CD4-positive, alpha-beta T cell treated with Interleukin-12 subunit alpha and Interleukin-12 subunit beta, for 1 hour (primary cell): Measurements from ENCODE around the gene DDX46.
"Not testable (repeated sequence)": the region's sequence is repeated elsewhere in the genome, so short reads cannot be mapped to it uniquely, and the experiment has no call there.

ENCODE experiments used
- DNase-seq: peaks from one replicate; pipeline ENCODE4 v3.0.0-alpha.2; 2020

The DDX46 gene

DNA sequence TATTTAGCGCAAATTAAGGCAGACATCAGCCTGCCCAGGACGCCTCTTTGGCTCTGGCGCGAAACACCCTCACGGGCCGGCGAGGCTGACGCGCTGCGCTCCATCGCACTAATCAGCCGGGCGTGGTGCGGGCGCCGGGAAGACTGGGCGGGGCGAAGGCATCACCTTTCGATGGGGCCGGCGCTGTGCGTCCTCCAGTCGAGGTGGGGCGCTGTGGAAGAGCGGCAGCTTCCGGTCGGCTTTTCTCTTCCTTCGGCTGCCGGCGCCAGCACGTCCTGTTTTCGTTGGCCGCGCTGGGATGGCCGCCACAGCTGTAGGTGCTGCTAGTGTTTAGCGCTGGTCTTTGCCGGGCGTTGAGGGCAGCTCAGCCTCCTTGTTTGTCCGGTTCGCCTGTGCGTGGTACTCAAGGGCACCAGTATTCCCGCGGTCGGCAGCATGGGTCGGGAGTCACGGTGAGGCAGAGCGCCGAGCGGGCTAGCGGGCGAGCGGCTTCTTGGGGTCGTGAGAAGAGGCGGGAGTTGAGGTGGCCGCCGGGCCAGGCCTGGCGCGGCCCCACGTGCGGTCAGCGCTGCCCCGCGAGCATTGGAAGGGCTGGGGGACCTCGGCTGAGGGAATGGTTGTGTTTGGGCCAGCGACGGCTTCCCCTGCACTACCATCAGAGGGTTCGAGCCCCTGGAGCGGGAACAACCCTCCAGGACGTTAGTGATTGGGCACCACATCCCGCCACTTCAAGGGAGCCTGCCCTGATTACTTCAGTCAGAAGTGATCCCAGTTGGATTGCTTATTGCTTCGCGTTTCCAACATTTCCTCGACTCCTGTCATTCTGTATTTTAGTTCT, at the start of gene DDX46:
Gene DDX46, plus strand, starts transcription at position 276 of the 838 bp plus-strand sequence. Its CDS starts 160 bp downstream, at position 436.
- DNase-seq = peak; percentile 95

DNA sequence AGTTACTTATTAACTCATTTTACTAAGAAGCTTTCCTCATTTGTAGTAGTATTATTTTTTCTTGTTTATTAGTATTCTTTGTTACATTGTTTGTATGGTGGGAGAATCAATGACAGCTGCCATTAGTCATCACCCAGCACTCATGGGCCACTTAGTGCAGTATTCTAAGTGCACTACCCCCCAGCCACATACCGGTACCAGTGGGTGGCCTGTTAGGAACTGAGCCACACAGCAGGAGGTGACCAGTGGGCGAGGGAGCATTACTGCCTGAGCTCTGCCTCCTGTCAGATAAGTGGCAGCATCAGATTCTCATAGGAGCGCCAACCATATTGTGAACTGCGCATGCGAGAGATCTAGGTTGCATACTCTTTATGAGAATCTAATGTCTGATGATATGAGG, 44.5 kb upstream of the DDX46 start:
- no peak for DNase-seq

DNA sequence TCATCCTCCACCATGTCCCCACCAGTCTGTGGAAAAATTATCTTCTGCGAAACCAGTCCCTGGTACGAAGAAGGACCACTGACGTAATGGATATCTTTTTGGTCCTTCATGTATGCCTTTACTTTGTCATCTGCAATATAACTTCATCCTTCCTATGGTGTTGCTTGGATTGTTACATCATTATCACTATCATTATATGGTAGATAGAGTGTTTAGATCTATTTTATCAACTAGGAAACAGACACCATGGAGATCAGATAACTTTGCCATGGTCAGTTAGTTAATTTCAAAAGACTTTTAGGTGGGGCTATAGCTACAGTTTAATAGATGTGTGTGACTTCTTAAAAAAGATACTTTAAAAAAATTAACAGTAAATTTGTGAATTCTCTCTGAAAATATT, 44.0 kb upstream of the DDX46 start:
- no peak for DNase-seq

DNA sequence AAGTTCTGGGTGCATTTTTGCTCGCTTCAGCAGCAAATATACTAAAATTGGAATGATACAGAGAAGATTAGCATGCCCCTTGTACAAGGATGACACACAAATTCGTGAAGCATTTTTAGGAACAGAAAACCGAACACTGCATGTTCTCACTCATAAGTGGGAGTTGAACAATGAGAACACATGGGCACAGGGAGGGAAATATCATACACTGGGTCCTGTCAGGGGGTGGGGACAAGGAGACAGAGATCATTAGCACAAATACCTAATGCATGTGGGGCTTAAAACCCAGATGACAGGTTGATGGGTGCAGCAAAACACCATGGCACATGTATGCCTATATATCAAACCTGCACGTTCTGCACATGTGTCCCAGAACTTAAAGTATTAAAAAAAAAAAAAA, 43.1 kb upstream of the DDX46 start:
- DNase-seq = not testable (repeated sequence)

DNA sequence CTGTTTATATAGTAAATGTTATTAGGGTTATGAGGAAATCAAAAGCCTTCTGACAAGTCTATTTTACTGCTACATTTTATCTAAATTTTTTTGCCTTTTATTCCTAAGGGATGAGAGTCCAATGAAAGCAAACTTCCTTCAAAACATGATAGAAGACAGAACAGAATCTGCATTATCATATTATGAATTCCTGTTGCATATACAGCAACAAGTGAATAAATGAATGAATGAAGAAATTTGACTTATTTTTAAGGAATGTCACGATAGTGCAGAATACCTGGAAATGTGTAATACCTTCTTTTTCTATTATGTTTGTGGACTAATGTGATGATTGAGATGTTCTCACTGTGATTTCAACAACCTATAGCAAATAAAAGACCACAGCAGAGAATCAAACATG, 33.7 kb upstream of the DDX46 start:
- DNase-seq = no peak

- DNase-seq = no peak
These were observed 25.8 kb upstream of the DDX46 start for GRCh38 chr5:134732819-134733218.

DNA sequence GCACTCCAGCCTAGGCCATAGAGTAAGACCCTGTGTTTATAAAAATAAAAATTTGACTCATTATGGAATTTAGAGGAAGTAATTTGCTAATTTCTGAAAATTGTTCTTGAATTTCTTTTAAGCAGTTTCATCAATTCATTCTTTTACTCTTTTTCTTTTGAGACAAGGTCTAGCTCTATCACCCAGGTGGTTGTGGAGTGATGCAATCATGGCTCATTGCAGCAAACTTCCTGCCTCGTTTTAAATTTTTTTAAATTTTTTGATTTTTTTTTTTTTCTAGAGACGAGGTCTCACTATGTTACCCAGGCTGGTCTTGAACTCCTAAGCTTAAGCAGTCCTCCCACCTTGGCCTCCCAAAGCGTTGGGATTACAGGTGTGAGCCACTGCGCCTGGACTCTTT, 23.3 kb upstream of the DDX46 start:
- DNase-seq = no peak

- DNase-seq = no peak
These were observed 22.3 kb upstream of the DDX46 start for GRCh38 chr5:134736173-134736812.

DNA sequence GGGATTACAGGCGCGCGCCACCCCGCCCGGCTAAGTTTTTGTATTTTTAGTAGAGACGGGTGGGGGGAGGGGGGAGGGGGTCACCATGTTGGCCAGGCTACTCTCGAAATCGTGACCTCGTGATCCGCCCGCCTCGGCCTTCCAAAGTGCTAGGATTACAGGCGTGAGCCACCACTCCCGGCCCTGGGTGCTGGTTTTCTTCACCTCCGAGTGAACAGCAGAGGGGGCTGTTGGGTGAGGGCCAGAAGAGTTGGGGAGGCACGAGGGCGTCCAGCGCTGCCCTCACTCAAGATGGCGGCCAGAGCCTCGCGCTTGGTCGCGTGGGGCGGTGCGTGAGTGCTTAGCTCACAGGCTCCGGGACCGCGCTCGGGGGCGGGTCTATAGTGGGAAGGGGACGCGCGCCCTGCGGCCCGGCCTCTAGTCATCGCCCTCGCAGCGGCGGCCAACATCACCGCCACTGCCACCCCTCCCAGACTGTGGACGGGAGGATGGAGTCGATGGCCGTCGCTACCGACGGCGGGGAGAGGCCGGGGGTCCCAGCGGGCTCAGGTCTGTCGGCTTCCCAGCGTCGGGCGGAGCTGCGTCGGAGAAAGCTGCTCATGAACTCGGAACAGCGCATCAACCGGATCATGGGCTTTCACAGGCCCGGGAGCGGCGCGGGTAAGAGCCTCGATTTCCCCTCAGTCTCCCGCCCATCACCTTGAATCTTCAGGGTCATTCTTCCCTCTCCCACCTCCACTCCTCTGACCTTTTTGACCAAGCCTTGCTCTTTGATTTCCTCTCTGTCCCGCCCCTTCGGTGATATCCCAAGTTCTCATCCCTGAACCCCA, 20.2 kb upstream of the DDX46 start, which contains the start of gene CAMLG:
Gene CAMLG, plus strand, starts transcription at position 416 of the 830 bp plus-strand sequence. Its CDS starts 73 bp downstream, at position 489.
- DNase-seq = peak; percentile 98

DNA sequence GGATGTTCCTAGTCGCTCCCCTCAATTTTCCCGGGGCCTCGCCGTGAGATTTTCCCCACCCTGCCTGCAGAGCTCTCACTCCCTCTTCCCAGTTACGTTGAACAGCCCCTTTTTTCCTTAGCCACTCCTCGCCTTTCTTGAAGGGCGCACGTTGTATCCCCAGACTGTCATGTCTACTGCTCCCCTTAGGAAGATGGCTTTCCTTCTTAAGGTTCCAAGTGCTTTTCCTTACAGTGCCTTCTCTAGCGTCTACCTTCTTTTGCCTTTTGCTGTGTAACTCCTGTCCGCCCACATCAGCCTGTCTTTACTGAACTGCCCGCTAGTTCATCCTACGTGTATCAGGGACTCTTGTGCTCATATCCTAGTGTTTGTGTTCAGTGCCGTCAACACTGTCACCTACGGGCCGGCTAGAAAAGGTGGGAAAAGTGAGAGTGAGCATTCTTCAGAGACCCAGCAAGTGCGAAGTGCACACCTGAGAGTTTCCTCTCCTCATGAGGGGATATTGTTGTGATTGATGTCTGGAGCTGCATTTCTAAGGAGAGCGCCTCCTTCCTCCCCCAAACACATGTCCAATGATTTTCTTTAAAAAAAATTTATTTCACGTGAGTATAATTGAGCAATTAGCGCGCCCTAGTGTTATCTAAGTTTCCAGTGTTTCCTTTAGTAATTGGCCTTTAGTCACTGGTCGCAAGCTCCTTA, 19.5 kb upstream of the DDX46 start:
- DNase-seq = peak; percentile 40

GRCh38 chr5:134741052-134741451, 17.5 kb upstream of the DDX46 start:
- DNase-seq = no peak

DNA sequence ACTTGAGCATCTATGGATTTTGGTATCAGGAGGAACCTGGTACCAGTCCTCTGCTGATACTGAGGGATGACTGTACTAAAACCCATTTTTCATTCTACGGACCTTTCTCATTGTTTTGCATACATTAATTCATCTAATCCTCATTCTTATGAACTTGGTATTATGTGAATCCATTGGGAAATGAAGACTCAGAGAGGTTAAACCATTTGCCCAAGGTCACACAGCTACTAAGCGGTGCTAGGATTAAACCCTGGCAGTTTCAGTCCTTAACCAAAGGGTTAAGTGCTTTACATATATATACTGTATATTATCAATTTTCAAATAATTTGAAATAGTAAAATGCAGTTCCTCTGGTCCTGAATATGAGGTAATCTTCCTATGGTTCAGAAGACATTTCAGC, 16.4 kb upstream of the DDX46 start:
- no peak for DNase-seq

GRCh38 chr5:134749415-134749814, 9.2 kb upstream of the DDX46 start:
- no peak for DNase-seq

- DNase-seq = no peak
These were observed 439 bp upstream of the DDX46 start for GRCh38 chr5:134758176-134758503.

DNA sequence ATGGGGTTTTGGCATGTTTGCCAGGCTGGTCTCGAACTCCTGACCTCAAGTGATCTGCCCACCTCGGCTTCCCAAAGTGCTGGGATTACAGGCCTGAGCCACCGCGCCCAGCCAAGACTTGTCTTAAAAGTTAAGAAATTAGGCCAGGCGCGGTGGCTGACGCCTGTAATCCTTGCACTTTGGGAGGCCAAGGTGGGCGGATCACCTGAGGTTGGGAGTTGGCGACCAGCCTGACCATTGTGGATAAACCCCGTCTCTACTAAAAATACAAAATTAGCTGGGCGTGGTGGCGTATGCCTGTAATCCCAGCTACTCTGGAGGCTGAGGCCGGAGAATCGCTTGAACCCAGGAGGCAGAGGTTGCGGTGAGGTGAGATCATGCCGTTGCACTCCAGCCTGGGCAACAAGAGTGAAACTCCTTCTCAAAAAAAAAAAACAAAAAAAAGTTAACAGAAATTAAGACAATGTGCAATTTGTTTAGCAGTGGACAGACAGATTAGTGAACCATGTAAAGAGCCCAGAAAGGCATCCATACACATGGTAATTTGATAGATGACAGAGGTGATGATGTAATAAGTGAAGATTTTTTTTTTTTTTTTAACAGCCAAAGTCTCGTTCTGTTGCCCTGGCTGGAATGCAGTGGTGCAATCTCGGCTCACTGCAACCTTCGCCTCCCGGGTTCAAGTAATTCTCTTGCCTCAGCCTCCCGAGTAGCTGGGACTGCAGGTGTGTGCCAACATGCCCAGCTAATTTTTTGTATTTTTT, 9.1 kb downstream of the DDX46 start:
- not testable (repeated sequence) for DNase-seq

DNA sequence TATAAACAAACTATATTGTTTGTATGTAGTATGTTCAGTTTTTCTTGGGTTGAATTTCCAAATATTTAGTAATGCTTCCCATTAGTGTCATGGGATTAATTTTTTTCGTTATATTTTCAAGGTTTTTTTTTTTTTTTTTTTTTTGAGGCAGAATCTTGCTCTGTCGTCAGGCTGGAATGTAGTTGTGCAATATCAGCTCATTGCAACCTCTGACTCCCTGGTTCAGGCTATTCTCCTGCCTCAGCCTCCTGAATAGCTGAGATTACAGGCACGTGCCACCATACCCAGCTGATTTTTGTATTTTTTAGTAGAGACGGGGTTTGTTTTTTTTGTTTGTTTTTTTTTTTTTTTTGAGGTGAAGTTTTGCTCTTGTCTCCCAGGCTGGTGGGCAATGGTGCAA, 10.6 kb downstream of the DDX46 start:
- no peak for DNase-seq

GRCh38 chr5:134772461-134773125, 14.0 kb downstream of the DDX46 start:
- DNase-seq = no peak

DNA sequence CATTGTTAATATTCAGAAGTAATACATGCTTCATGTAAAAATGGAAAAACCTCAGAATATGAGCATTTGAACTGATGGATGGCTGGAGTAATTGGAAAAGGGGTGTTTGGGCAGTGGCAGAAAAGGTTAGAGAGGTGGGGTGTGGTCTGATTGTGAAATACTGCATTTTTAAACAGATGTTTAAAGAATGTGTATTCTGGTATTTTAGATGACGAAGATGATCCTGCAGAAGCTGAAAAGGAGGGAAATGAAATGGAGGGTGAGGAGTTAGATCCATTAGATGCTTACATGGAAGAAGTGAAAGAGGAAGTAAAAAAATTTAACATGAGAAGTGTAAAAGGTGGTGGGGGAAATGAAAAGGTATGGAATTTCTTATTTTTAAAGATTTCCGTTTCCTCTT, 18.8 kb downstream of the DDX46 start:
- no peak for DNase-seq

DNA sequence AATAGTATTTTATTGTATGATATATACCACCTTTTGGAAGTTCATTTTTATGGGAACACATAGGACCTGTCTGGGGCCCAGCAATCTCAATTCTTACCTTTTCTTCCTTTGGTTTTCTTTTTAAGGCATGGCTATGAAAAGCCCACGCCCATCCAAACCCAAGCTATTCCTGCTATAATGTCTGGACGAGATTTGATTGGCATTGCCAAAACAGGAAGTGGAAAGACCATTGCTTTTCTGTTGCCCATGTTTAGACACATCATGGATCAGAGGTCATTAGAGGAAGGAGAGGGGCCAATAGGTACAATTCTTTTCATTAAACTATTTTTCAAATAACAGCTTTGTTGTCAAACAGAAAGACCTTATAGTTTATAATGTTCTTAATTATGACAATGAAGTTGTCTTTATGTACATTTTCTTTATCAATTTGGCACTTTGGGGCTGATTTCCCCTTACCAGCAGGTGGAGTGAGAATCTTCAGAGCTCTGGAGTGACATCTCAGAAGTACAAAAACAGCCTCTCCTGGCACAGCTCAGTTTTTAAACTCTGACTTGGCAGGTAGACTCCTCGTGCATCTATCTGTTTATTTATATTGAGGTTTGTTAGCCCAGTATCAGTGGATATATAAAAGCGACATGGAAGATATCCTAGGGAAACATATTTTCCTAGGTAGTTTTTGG, 25.8 kb downstream of the DDX46 start:
- peak; percentile 40 for DNase-seq

GRCh38 chr5:134784946-134785620, 26.5 kb downstream of the DDX46 start:
- no peak for DNase-seq
